Adipocyte (in vitro differentiated cells): ENCODE measurements around the gene DISP2.

Source experiments
- DNase-seq: peaks from one replicate; pipeline ENCODE4 v3.0.0-alpha.2; 2015; ENCODE audit warnings: low read depth
- H3K27me3 ChIP-seq: replicated peaks from 2 replicates; pipeline ENCODE4 v1.7.0; 2013; ENCODE audit warnings: mild to moderate bottlenecking, low read length, moderate library complexity; ENCODE audit not compliant: control insufficient read depth, insufficient read depth
- H3K36me3 ChIP-seq: 2 replicates; pipeline ENCODE4 v1.7.0; 2013; ENCODE audit warnings: low read length, mild to moderate bottlenecking, moderate library complexity; ENCODE audit not compliant: control insufficient read depth, insufficient read depth, severe bottlenecking
- H3K4me1 ChIP-seq: 2 replicates; pipeline ENCODE4 v1.7.0; 2013; ENCODE audit warnings: mild to moderate bottlenecking, low read length, moderate library complexity; ENCODE audit not compliant: control insufficient read depth, insufficient read depth
- H3K4me3 ChIP-seq: 2 replicates; pipeline ENCODE4 v1.7.0; 2013; ENCODE audit warnings: mild to moderate bottlenecking, low read length, moderate library complexity
- H3K9ac ChIP-seq: 2 replicates; pipeline ENCODE4 v1.7.0; 2013; ENCODE audit warnings: mild to moderate bottlenecking, low read length, moderate library complexity
- H3K9me3 ChIP-seq: 2 replicates; pipeline ENCODE4 v1.7.0; 2013; ENCODE audit warnings: mild to moderate bottlenecking, low read length, moderate library complexity; ENCODE audit not compliant: control insufficient read depth

DISP2 gene

DNA sequence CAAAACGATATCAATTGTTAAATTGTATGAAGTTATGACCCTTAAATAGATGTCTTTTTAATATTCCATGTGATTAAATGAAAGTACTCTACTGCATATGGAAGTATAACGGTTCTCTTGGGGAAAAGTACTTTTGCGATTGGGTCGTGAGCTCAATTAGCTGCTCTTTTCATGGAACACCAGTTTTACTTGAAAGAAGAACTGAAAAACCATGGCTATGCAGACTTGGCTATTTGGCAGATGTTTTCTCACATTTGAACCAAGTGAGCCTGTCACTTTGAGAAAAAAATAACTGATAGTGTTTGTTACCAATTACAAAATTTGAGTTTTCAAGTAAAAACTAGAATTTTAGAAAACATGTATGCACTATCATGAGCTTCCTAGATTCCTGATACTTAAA is 40.4 kb upstream of the DISP2 start:
- Histone ChIP-seq H3K9ac (no peak overlapping the region), H3K9me3 (no peaks in the 10 kb centered on the region), H3K27me3 (peaks cover 7% of the 10 kb centered on the region), H3K36me3 (no peaks in the 10 kb centered on the region), H3K4me1 (peaks cover 18% of the 10 kb centered on the region), H3K4me3 (no peak overlapping the region)
- DNase-seq: no peak

DNA sequence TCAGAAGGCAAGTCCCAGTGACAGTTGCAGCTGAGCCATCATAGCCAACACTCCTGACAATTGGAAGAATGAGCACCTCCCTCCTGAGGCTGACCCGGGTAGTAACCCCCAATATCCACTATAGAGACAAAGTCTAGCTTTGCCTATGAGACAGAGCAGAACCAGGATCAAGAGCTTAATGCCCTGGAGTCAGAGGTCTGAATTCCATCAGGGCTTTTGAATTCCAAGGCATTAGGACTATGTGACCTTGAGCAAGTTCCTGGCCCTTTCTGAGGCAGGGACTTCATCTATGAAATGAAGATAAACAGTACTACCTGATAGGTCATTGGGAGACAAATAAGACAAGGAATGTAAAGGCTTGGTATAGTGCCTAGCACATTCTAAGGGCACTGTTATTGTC is 37.6 kb upstream of the DISP2 start:
- DNase-seq: no peak
- H3K4me3 ChIP-seq: no peak overlapping the region
- no peaks in the 10 kb centered on the region for H3K9me3 ChIP-seq
- peaks cover 16% of the 10 kb centered on the region for H3K4me1 ChIP-seq
- peaks cover 3% of the 10 kb centered on the region for H3K27me3 ChIP-seq
- no peaks in the 10 kb centered on the region for H3K36me3 ChIP-seq
- H3K9ac ChIP-seq: peak overlapping the region; percentile 13

DNA sequence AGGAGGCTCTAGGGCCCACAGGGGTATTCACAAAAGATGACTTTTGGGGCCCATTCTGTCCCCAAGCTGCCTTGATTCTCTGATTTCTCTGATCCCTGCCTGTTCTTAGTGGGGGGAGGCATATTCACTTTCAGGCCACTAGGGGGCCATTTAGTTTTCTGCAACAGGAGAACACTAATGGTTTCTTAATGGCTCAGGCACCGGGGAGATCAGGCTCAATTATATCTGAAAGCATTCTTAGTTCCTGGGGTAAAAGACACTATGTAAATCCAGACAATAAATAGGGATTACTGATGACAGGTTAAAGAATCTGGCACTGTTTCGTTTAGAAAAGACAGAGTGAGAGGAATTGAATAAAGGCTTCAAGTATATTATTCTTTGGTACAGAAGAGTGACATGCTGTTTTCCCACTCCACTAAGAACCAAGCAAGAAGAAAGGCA is 37.1 kb upstream of the DISP2 start:
- H3K9ac ChIP-seq: peak overlapping the region; percentile 13
- peak; percentile 92 for DNase-seq
- H3K9me3 ChIP-seq: no peaks in the 10 kb centered on the region
- no peak overlapping the region for H3K4me3 ChIP-seq
- peaks cover 22% of the 10 kb centered on the region for H3K4me1 ChIP-seq
- H3K36me3 ChIP-seq: no peaks in the 10 kb centered on the region
- peaks cover 3% of the 10 kb centered on the region for H3K27me3 ChIP-seq

DNA sequence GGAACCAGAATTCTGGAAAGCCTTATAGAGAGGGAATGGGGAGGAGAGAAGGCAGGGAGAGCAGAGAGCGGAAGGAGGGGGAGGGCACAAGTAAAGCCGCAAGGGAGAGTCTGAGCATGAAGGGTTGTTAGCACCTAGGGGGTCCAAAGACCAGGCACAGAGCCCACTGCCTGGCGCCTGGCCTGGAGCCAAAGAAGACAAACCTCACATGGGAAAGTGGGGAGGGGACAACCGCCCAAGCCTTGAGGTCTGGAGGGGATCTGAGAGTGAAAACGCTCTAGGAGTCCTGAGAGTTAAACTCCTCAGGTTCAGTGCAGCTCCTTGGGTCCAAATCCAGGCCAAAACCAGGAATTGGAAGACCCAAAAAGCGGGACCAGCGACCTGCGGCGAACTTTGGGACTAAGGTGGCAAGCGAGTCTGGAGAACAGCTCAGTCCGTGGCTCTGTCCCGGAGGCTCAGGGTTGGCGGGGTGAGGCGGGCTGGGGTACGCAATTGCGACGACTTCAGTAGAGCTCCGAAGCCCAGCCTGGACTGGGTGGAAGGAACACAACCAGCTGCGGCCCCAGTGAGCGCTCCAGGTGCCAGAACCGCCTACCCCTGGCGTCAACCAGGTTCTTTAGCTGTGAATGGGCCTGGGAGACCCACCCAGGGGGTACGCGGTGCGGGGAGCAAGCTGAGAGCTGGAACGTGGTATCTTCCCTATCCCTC is 35.3 kb upstream of the DISP2 start:
- Histone ChIP-seq H3K9ac (no peak overlapping the region), H3K36me3 (peaks cover 5% of the 10 kb centered on the region), H3K27me3 (no peaks in the 10 kb centered on the region), H3K4me1 (peaks cover 31% of the 10 kb centered on the region), H3K4me3 (peak overlapping the region; percentile 60), H3K9me3 (no peaks in the 10 kb centered on the region)
- no peak for DNase-seq

DNA sequence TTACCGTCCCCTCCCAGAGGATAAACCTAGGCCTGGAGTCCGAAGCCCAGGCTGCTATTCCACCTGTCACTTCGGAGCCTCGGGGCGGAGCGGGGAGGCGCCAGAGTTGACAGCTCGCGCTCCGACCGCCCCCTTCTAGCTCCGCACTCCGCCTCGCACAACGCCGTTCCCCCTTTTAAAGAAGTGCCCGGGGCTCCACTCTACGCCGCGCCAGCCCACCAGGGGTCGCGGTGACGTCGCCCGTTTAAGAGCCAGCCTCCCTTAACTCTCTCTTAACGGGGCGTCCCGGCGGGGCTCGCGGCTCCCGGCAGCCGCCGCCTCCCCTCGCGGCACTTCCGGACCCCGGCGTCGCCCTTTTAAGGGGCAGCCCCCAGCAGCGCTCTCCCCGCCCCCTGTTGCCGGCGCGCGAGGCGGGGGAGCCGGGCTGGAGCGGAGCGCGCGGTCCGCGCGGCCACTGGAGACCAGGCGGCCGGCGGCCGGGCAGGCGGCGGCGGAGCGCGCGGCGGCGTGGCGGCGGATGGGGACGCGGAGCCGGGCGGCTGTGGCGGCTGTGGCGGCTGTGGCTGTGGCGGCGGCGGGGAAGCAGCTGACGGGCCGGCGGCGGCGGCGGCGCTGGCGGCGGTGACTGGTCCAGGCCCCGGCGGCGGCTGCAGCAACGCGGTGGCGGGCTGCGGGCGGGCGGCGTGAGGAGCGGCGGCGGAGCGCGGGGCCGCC is 34.6 kb upstream of the DISP2 start, which contains the start of gene INAFM2:
Gene INAFM2, plus strand, starts transcription at position 454 of the 714 bp plus-strand sequence. CDS start 364 bp downstream, outside the sequence.
- Histone ChIP-seq H3K36me3 (peaks cover 5% of the 10 kb centered on the region), H3K9me3 (no peaks in the 10 kb centered on the region), H3K4me3 (peak within 1 kb of the TSS; percentile 83), H3K4me1 (peaks cover 38% of the 10 kb centered on the region), H3K9ac (peak within 1 kb of the TSS; percentile 85), H3K27me3 (no peaks in the 10 kb centered on the region)
- DNase-seq: peak; percentile 93

DNA sequence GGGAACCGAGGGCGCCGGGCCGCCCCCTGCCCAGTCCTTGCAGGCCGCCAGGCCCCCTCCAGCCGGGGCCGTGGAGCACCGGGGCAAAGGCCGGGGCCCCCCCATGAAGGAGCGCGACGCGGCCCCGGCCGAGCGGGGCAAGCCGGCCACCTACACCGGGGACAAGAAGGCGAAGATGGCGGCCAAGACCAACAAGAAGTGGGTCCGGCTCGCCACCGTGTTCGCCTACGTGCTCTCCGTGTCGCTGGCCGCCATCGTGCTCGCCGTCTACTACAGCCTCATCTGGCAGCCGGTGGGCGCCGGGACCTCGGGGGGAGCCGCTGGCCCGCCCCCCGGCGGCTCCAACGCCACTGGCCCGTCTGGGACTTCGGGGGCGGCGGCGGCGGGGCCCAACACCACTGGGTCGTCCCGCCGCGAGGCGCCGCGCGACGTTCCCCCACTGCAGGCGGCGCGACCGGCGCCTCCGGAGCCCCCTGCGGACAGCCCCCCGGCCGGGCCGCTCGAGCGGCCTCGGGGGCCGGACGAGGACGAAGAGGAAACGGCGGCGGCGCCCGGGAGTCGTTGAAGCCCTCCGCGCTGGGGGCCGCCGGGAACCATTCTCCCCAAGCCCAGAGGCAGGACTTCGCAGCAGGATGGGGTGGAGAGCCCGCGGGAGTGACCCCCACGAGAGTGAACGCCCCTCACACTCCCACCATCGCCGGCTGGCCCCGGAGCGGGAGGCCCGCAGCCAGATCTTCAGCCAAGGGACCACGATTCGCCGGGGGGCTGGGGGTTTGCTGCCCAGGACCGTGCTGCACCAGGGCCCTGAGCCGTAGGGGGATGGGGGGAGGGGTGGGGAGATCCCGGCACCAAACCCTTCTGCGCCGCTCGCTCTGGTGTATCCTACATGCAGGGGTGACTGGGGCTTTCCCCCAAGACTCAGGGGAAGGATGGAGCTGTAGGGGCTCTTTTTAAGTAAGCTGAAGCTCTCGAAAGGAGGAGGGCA is 33.8 kb upstream of the DISP2 start:
- H3K27me3 ChIP-seq: no peaks in the 10 kb centered on the region
- H3K4me1 ChIP-seq: peaks cover 47% of the 10 kb centered on the region
- DNase-seq: peak; percentile 61

DNA sequence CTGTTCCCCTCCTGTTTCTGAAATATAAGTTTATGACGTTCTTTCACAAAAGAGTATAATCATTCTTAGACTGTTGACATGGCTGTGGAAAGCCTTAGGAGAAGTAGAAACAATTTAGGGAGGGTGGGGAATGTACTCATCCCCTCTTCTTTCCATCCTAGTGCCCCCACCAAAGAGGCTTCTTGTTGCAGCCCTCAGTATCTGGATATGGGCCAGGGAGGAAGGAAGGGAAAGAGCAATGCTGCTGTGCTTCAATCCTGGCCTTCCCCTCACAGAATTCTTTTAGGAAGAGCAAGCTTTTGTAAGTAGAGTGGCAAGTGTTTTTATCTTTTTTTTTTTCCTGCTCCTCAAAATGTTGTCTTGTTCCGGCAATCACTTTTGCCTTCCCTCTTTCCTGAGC is 32.8 kb upstream of the DISP2 start:
- Histone ChIP-seq H3K27me3 (no peaks in the 10 kb centered on the region), H3K9ac (peak overlapping the region; percentile 85), H3K4me1 (peaks cover 56% of the 10 kb centered on the region), H3K4me3 (peak overlapping the region; percentile 83), H3K36me3 (peaks cover 5% of the 10 kb centered on the region), H3K9me3 (no peaks in the 10 kb centered on the region)
- DNase-seq: peak; percentile 44

More for the DNA sequence above, 33.8 kb upstream of the DISP2 start:
- H3K9ac ChIP-seq: peak overlapping the region; percentile 85
- H3K4me3 ChIP-seq: peak overlapping the region; percentile 83
- peaks cover 5% of the 10 kb centered on the region for H3K36me3 ChIP-seq
- H3K9me3 ChIP-seq: no peaks in the 10 kb centered on the region

DNA sequence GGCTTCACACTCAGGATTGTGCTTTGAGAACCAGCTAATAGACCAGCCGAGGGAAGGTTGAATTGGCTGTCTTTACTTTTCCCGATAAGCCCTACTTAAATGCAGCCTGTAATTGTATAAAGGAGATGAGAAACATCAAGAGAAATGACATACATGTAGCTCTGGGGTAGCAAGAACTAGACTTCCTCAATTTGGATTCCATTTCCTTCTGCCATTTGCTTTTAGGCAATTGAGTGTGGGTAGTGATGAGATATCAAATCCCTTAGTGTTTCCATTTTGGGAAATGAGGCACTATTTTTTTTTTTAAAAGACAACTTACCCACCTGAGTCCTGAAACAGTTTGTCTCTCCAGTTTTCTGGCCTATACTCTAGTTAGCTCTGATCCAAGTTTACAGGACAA is 32.3 kb upstream of the DISP2 start:
- H3K9ac ChIP-seq: peak overlapping the region; percentile 85
- DNase-seq: no peak
- no peaks in the 10 kb centered on the region for H3K27me3 ChIP-seq
- peaks cover 60% of the 10 kb centered on the region for H3K4me1 ChIP-seq
- no peaks in the 10 kb centered on the region for H3K9me3 ChIP-seq
- peaks cover 5% of the 10 kb centered on the region for H3K36me3 ChIP-seq
- H3K4me3 ChIP-seq: peak overlapping the region; percentile 83

DNA sequence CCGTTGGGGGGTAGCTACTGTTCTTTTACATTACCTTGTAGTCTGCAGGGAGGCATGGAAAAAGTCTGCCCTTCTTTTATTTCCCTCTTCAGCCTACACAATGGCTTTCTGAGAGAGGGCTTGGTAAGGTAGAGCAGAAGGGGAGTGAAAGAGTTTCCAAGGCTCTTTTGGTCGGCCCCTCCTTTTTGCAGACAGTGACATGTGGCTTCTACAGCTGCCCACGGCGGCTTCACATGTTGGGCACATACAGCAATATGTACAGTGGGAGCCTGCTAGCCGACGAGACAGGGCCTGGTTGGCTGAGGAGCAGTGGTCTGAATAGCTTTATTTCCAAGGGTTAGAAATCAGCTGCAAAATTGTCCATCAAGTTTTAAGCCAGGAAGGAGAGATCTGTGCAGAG is 30.6 kb upstream of the DISP2 start:
- peak overlapping the region; percentile 17 for H3K4me3 ChIP-seq
- H3K4me1 ChIP-seq: peaks cover 57% of the 10 kb centered on the region
- H3K9me3 ChIP-seq: no peaks in the 10 kb centered on the region
- peaks cover 5% of the 10 kb centered on the region for H3K36me3 ChIP-seq
- H3K9ac ChIP-seq: peak overlapping the region; percentile 58
- no peaks in the 10 kb centered on the region for H3K27me3 ChIP-seq
- no peak for DNase-seq

DNA sequence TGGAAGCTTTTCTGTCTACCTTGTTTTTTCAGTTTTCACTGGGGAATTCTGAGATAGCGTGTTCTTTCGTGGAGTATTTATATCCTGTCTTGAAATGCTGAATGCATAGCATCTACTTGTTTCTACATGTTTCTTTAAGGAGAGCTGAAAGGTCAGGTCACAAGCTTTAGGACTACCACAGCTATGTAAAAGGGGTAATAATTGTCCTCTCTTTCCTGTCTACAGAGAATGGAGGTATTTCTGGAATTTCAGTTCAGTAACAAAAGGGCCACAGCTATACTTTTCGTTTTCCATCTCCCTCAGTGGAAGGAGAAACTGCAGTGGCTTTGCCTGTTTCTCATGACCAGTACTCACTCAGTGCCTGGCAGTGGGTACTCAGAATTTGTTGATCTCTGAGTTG is 29.8 kb upstream of the DISP2 start:
- Histone ChIP-seq H3K9me3 (no peaks in the 10 kb centered on the region), H3K4me1 (peaks cover 51% of the 10 kb centered on the region), H3K4me3 (peak overlapping the region; percentile 17), H3K36me3 (peaks cover 5% of the 10 kb centered on the region), H3K9ac (peak overlapping the region; percentile 58), H3K27me3 (no peaks in the 10 kb centered on the region)
- DNase-seq: peak; percentile 58
